Subcutaneous abdominal adipose tissue (tissue), 5 donors: ENCODE measurements around the gene EMP3.
"Not testable (repeated sequence)": the region's sequence is repeated elsewhere in the genome, so short reads cannot be mapped to it uniquely, and the experiment has no call there.

Experiments used
- H3K27ac ChIP-seq: one replicate; pipeline ENCODE4 v1.7.0; 2013; ENCODE audit warnings: low read depth, mild to moderate bottlenecking, inconsistent platforms, low read length, moderate library complexity
- H3K27me3 ChIP-seq, 5 donors: one replicate each; pipeline ENCODE4 v1.7.0; 2013; ENCODE audit warnings: low read length in 5 of 5, inconsistent platforms in 1 of 5; ENCODE audit not compliant: control insufficient read depth in 5 of 5, insufficient read depth in 4 of 5
- H3K36me3 ChIP-seq, 5 donors: one replicate each; pipeline ENCODE4 v1.7.0; 2013; ENCODE audit warnings: low read length in 5 of 5; ENCODE audit not compliant: control insufficient read depth in 5 of 5, insufficient read depth in 5 of 5
- H3K4me1 ChIP-seq, 5 donors: one replicate each; pipeline ENCODE4 v1.7.0; 2013; ENCODE audit warnings: low read length in 5 of 5, mild to moderate bottlenecking in 3 of 5, moderate library complexity in 1 of 5; ENCODE audit not compliant: control insufficient read depth in 5 of 5, insufficient read depth in 5 of 5
- H3K4me3 ChIP-seq, 5 donors: one replicate each; pipeline ENCODE4 v1.7.0; 2013; ENCODE audit warnings: low read length in 5 of 5, low read depth in 1 of 5
- H3K9ac ChIP-seq, 5 donors: one replicate each; pipeline ENCODE4 v1.7.0; 2013; ENCODE audit warnings: low read length in 5 of 5, mild to moderate bottlenecking in 4 of 5, moderate library complexity in 3 of 5
- H3K9me3 ChIP-seq, 5 donors: one replicate each; pipeline ENCODE4 v1.7.0; 2013; ENCODE audit warnings: low read length in 5 of 5; ENCODE audit not compliant: control insufficient read depth in 5 of 5
- donor health status: healthy.
- donor health status: healthy.
- donor health status: healthy.
- donor health status: healthy.
- donor health status: healthy.

EMP3 gene

DNA sequence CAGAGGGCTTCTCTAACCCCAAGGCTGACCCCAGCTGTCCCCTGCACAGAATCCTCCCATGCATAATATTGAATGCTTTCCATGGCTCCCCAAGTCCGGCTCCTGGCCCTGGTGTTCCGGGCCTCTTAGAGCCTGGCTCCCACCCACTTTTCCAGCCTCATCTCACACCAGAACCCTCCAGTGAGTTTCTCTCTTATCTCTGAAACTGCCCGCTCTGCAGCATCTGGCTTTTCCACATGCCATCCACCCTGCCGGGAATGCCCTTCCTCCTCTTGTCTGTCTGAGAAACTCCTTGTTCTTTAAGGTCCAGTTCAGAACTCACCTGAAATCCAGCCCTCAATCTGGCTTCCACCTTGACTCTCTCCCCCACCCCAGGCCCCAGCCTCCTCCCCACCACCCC lies 45.6 kb downstream of the EMP3 start:
- Histone ChIP-seq H3K9ac (no peak overlapping the region), H3K4me1 (no peaks in the 10 kb centered on the region), H3K27me3 (peaks cover 0 to 5% (median 0%) of the 10 kb centered on the region in 5 donors), H3K27ac (no peak overlapping the region), H3K4me3 (no peak overlapping the region), H3K36me3 (no peaks in the 10 kb centered on the region), H3K9me3 (no peaks in the 10 kb centered on the region)

DNA sequence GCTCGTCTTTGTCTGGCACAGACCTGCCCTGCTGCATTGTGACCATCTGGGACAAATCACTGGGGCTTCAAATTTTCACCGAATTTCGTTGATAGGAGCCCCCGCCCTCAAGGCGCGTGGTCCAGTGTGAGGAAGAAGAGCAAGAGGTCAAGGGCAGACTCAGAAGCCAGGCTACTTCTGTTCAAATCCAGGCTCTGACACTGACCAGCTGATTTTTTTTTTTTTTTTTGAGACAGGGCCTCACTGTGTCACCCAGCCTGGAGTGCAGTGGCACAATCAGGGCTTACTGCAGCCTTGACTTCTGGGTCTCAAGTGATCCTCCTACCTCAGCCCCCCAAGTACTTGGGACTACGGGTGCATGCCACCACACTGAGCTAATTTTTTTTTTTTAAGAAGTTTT lies 46.0 kb downstream of the EMP3 start:
- H3K36me3 ChIP-seq: no peaks in the 10 kb centered on the region
- H3K27me3 ChIP-seq: peaks cover 0 to 5% (median 0%) of the 10 kb centered on the region in 5 donors
- H3K9me3 ChIP-seq: no peaks in the 10 kb centered on the region
- H3K9ac ChIP-seq: no peak overlapping the region
- no peak overlapping the region for H3K27ac ChIP-seq
- no peaks in the 10 kb centered on the region for H3K4me1 ChIP-seq
- H3K4me3 ChIP-seq: no peak overlapping the region

DNA sequence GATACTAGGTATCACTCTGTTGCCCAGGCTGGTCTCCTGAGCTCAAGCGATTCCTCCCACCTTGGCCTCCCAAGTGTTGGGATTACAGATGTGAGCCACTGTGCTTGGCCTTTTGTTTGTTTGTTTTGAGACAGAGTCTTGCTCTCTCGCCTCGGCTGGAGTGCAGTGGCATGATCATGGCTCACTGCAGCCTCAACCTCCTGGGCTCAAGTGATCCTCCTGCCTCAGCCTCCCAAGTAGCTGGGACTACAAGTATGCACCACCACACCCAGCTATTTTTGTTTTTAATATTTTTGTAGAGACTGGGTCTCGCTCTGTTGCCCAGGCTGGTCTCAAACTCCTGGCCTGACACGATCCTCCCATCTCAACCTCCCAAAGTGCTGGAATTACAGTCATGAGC lies 46.4 kb downstream of the EMP3 start:
- H3K27me3 ChIP-seq, H3K9me3 ChIP-seq, H3K36me3 ChIP-seq, H3K4me3 ChIP-seq, H3K4me1 ChIP-seq, H3K9ac ChIP-seq, H3K27ac ChIP-seq: not testable (repeated sequence)

DNA sequence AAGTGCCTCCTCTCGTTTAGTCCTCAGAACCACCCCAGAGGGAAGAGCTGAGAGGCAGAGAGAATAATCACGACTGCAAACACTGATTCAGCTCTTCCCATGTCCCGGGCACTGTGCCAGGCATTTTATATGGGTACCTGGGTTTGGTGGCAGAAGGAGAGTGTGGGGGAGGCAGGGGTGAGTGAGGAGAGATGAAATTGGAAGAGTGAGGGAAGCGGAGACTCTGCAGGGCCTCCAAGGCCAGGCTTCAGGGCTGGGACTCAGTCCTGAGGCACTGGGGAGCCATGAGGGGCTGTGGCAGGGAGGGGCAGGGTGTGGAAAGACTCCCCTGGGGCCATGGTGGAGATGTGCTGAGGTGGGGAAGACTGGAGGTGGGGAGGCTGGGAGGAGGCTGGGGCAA lies 47.6 kb downstream of the EMP3 start:
- H3K9ac ChIP-seq: no peak overlapping the region

GRCh38 chr19:48373567-48373966 lies 48.2 kb downstream of the EMP3 start:
- H3K36me3 ChIP-seq: no peaks in the 10 kb centered on the region
- no peak overlapping the region for H3K4me3 ChIP-seq
- no peak overlapping the region for H3K9ac ChIP-seq
- no peaks in the 10 kb centered on the region for H3K9me3 ChIP-seq
- no peak overlapping the region for H3K27ac ChIP-seq
- H3K27me3 ChIP-seq: peaks cover 0 to 5% (median 0%) of the 10 kb centered on the region in 5 donors
- H3K4me1 ChIP-seq: no peaks in the 10 kb centered on the region

More for the DNA sequence above, 47.6 kb downstream of the EMP3 start:
- Histone ChIP-seq H3K27ac (no peak overlapping the region), H3K4me1 (no peaks in the 10 kb centered on the region), H3K36me3 (no peaks in the 10 kb centered on the region), H3K9me3 (no peaks in the 10 kb centered on the region), H3K4me3 (no peak overlapping the region), H3K27me3 (peaks cover 0 to 5% (median 0%) of the 10 kb centered on the region in 5 donors)

GRCh38 chr19:48378194-48378570 lies 52.8 kb downstream of the EMP3 start:
- no peak overlapping the region for H3K4me3 ChIP-seq
- no peaks in the 10 kb centered on the region for H3K9me3 ChIP-seq
- H3K36me3 ChIP-seq: peaks cover 0 to 21% (median 16%) of the 10 kb centered on the region in 5 donors

DNA sequence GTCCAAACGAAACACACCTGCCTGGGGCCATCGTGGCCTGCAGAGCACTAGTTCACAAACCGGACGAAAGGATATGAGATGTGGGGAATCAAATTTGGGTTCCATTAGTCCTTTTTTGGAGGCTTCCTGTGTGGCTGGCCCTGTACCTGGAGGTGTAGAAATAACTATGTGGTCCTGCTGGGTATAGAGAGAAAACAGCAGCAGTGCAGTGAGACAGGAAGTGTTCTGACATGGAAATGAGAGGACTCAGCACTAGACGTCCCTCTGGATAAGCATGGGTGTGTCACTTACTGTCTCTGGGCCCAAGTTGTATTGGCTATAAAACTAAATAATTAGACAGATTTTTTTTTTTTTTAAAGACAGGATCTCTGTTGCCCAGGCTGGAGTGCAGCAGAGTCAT lies 53.7 kb downstream of the EMP3 start:
- Histone ChIP-seq H3K27ac (no peak overlapping the region), H3K9ac (no peak overlapping the region)

More at GRCh38 chr19:48378194-48378570, 52.8 kb downstream of the EMP3 start:
- H3K9ac ChIP-seq: no peak overlapping the region
- H3K4me1 ChIP-seq: no peaks in the 10 kb centered on the region
- H3K27me3 ChIP-seq: peaks cover 0 to 5% (median 0%) of the 10 kb centered on the region in 5 donors
- no peak overlapping the region for H3K27ac ChIP-seq

More for the DNA sequence above, 53.7 kb downstream of the EMP3 start:
- no peaks in the 10 kb centered on the region for H3K27me3 ChIP-seq
- H3K9me3 ChIP-seq: no peaks in the 10 kb centered on the region
- H3K4me3 ChIP-seq: no peak overlapping the region
- H3K36me3 ChIP-seq: peaks cover 0 to 30% (median 25%) of the 10 kb centered on the region in 5 donors
- H3K4me1 ChIP-seq: no peaks in the 10 kb centered on the region
